ENCODE results near the gene PCMT1.

- no peak for TF ChIP-seq MAX (IDR thresholded peaks at IDR 0.05)
- TF ChIP-seq CTCF (IDR thresholded peaks at IDR 0.05) = no peak
- no peak for TF ChIP-seq RAD21 (conservative IDR thresholded peaks at IDR 0.05 in 1 of 2, IDR thresholded peaks at IDR 0.05 in 1 of 2)
- TF ChIP-seq MYC (IDR thresholded peaks at IDR 0.05; ENCODE audit: borderline replicate concordance, low read length) = no peak
- TF ChIP-seq CHD2 (IDR thresholded peaks at IDR 0.05; ENCODE audit: low read length, partially characterized antibody) = no peak
- no peak for TF ChIP-seq SMC3 (IDR thresholded peaks at IDR 0.05)
- no peak for TF ChIP-seq HDAC2 (IDR thresholded peaks at IDR 0.05)
- no peak for TF ChIP-seq CEBPB (IDR thresholded peaks at IDR 0.05)
- no peak for TF ChIP-seq HOXB5 (CRISPR knock-in tag; IDR thresholded peaks at IDR 0.05)
- TF ChIP-seq USF2 (IDR thresholded peaks at IDR 0.05) = no peak
- TF ChIP-seq SREBF2 (IDR thresholded peaks at IDR 0.05) = no peak
- no peak for TF ChIP-seq ELK1 (IDR thresholded peaks at IDR 0.05; ENCODE audit: low read depth, low read length)
- TF ChIP-seq RFX5 (IDR thresholded peaks at IDR 0.05) = no peak
Measured at GRCh38 chr6:149714442-149714841, 35.1 kb upstream of the PCMT1 start.
